GM23338 (cell line): ENCODE measurements around the gene PLK2. TPM values are rescaled to one million over a fixed set of nuclear protein-coding genes. Genes with fewer than 3 reads are reported as not detected.

Experiments
- ATAC-seq: fragments of 200-7000 bp; cut with Tn5 transposase; 3 replicates; pipeline ENCODE4 v1.9.1; 2020
- DNase-seq: peaks from one replicate; pipeline ENCODE4 v3.0.0-alpha.2; 2015; ENCODE audit warnings: low spot score
- H2AFZ ChIP-seq: fragments of 200-600 bp; sonication (generic); 2 replicates; pipeline ENCODE4 v1.8.0; 2016; ENCODE audit warnings: antibody characterized with exemption, mild to moderate bottlenecking, moderate library complexity
- H3F3A ChIP-seq: fragments of 200-600 bp; sonication (generic); replicated peaks from 2 replicates; pipeline ENCODE4 v1.8.0; 2017; ENCODE audit warnings: antibody characterized with exemption, mixed run types, low read depth
- H3K27ac ChIP-seq: fragments of 200-600 bp; sonication (generic); 2 replicates; pipeline ENCODE4 v1.6.1; 2016; ENCODE audit warnings: low read depth
- H3K27me3 ChIP-seq: fragments of 200-600 bp; sonication (generic); 2 replicates; pipeline ENCODE4 v1.8.0; 2016; ENCODE audit warnings: mild to moderate bottlenecking, mixed run types, moderate library complexity; ENCODE audit not compliant: insufficient read depth
- H3K36me3 ChIP-seq: fragments of 200-600 bp; sonication (generic); 2 replicates; pipeline ENCODE4 v1.8.0; 2016; ENCODE audit warnings: mild to moderate bottlenecking; ENCODE audit not compliant: insufficient read depth
- H3K4me1 ChIP-seq: fragments of 200-600 bp; sonication (generic); 2 replicates; pipeline ENCODE4 v1.8.0; 2016; ENCODE audit warnings: mild to moderate bottlenecking, moderate library complexity; ENCODE audit not compliant: insufficient read depth
- H3K4me2 ChIP-seq: fragments of 200-600 bp; sonication (generic); 2 replicates; pipeline ENCODE4 v1.7.1; 2017; ENCODE audit warnings: mixed run types
- H3K4me3 ChIP-seq: fragments of 200-600 bp; sonication (generic); 2 replicates; pipeline ENCODE4 v1.6.1; 2016; ENCODE audit warnings: mixed run types
- H3K79me2 ChIP-seq: fragments of 200-600 bp; sonication (generic); replicated peaks from 2 replicates; pipeline ENCODE4 v1.8.0; 2017; ENCODE audit warnings: mild to moderate bottlenecking; ENCODE audit not compliant: insufficient read depth
- H3K9me2 ChIP-seq: fragments of 200-600 bp; sonication (generic); 2 replicates; pipeline ENCODE4 v1.8.0; 2017; ENCODE audit not compliant: insufficient read depth
- H4K20me1 ChIP-seq: fragments of 200-600 bp; sonication (generic); replicated peaks from 2 replicates; pipeline ENCODE4 v1.8.0; 2017; ENCODE audit warnings: mild to moderate bottlenecking; ENCODE audit not compliant: insufficient read depth
- H3K27ac Mint-ChIP-seq: 2 replicates; pipeline ENCODE4 v1.8.0; 2020; ENCODE audit warnings: inconsistent platforms, mild to moderate bottlenecking, moderate library complexity, mixed read lengths
- H3K27me3 Mint-ChIP-seq: 3 replicates; pipeline ENCODE4 v1.8.0; 2022; ENCODE audit warnings: low read depth, mild to moderate bottlenecking, moderate library complexity, mixed read lengths, inconsistent platforms; ENCODE audit not compliant: insufficient read depth, poor library complexity
- H3K36me3 Mint-ChIP-seq: 3 replicates; pipeline ENCODE4 v1.8.0; 2021; ENCODE audit warnings: low read depth, mild to moderate bottlenecking, inconsistent platforms, moderate library complexity, mixed read lengths
- H3K4me1 Mint-ChIP-seq: 3 replicates; pipeline ENCODE4 v1.8.0; 2020; ENCODE audit warnings: mild to moderate bottlenecking, inconsistent platforms, mixed read lengths
- H3K4me3 Mint-ChIP-seq: 3 replicates; pipeline ENCODE4 v1.8.0; 2021; ENCODE audit warnings: moderate library complexity, mild to moderate bottlenecking, inconsistent platforms, mixed read lengths
- H3K9me3 Mint-ChIP-seq: 3 replicates; pipeline ENCODE4 v1.8.0; 2020; ENCODE audit warnings: moderate library complexity, mild to moderate bottlenecking, inconsistent platforms, mixed read lengths
- CREB1 ChIP-seq: fragments of 250-450 bp; sonication (Bioruptor Pico); IDR thresholded peaks from 2 replicates; pipeline ENCODE4 v1.5.0; 2020; ENCODE audit warnings: low read depth, mild to moderate bottlenecking, moderate library complexity
- CTCF ChIP-seq, 2 experiments: fragments of 200-600 bp in 1 of 2; sonication (generic) in 1 of 2; conservative IDR thresholded peaks; 2 replicates each; pipeline versions ENCODE4 v1.5.1 to v1.6.1; 2016 to 2017; ENCODE audit warnings: antibody characterized with exemption in 2 of 2, low read depth in 2 of 2, mild to moderate bottlenecking in 2 of 2, moderate library complexity in 1 of 2
- ETS1 ChIP-seq: IDR thresholded peaks from 2 replicates; pipeline ENCODE4 v1.6.1; 2016; ENCODE audit warnings: antibody characterized with exemption
- EZH2 ChIP-seq: fragments of 200-600 bp; sonication (generic); IDR thresholded peaks from one replicate; pipeline ENCODE4 v1.8.0; 2017; ENCODE audit warnings: antibody characterized with exemption, mild to moderate bottlenecking, low read depth; ENCODE audit not compliant: unreplicated experiment
- EZH2phosphoT487 ChIP-seq: fragments of 200-600 bp; sonication (generic); IDR thresholded peaks from one replicate; pipeline ENCODE4 v1.8.1; 2018; ENCODE audit warnings: antibody characterized with exemption; ENCODE audit not compliant: unreplicated experiment
- POLR2AphosphoS5 ChIP-seq: IDR thresholded peaks from 2 replicates; pipeline ENCODE4 v1.6.1; 2016; ENCODE audit warnings: antibody characterized with exemption, low read depth
- REST ChIP-seq: IDR thresholded peaks from one replicate; pipeline ENCODE4 v1.6.1; 2018; ENCODE audit warnings: antibody characterized with exemption; ENCODE audit not compliant: unreplicated experiment
- ZNF114 ChIP-seq: fragments of 250-450 bp; sonication (Bioruptor Pico); IDR thresholded peaks from 2 replicates; pipeline ENCODE4 v1.5.0; 2020; ENCODE audit warnings: mild to moderate bottlenecking, moderate library complexity
- ZNF331 ChIP-seq: fragments of 250-450 bp; sonication (Bioruptor Pico); IDR thresholded peaks from 2 replicates; pipeline ENCODE4 v1.5.0; 2020; ENCODE audit warnings: low read depth, mild to moderate bottlenecking, moderate library complexity
- ZNF462 ChIP-seq: fragments of 250-450 bp; sonication (Bioruptor Pico); IDR thresholded peaks from 2 replicates; pipeline ENCODE4 v1.5.0; 2020; ENCODE audit warnings: mild to moderate bottlenecking, moderate library complexity
- polyA plus RNA-seq: library from polyadenylated mRNA; unstranded; fragments of >200 nt; fragmentation: Nextera tagmentation; extraction: Ambion mirVana; gene quantifications from 2 replicates; pipeline ENCODE4 v1.2.1, GENCODE V29; 2016
- total RNA-seq: library from RNA; depleted of rRNA; stranded (reverse); fragments of >200 nt; shearing (Covaris generic); gene quantifications from 2 replicates; pipeline ENCODE4 v1.2.3, GENCODE V29; 2014

PLK2 gene
- total and polyA plus RNA-seq, 2 experiments from 2014 or later, result 13.5 to 30.0 TPM

GRCh38 chr5:58411372-58411771, 48.5 kb downstream of the PLK2 start:
- H3K27me3 ChIP-seq, result no peaks in the 10 kb centered on the region
- no peaks in the 10 kb centered on the region for H3K36me3 ChIP-seq
- H3K27ac Mint-ChIP-seq, result no peak overlapping the region
- TF ChIP-seq CREB1 (CRISPR knock-in tag) (no peak), ETS1 (no peak), CTCF (conservative IDR thresholded peaks at IDR 0.05; ENCODE audit: low read depth in 2 of 2) (no peak), POLR2AphosphoS5 (no peak), ZNF114 (no peak), EZH2phosphoT487 (no peak), REST (no peak), ZNF331 (no peak)
- H3K27me3 Mint-ChIP-seq, result peaks cover 3% of the 10 kb centered on the region
- H3K9me3 Mint-ChIP-seq, result no peaks in the 10 kb centered on the region
- H3F3A ChIP-seq, result no peaks in the 10 kb centered on the region
- H3K9me2 ChIP-seq, result peaks cover 8% of the 10 kb centered on the region
- no peak overlapping the region for H3K4me3 Mint-ChIP-seq
- 0 out of 3 replicates have a peak, but pooled peaks cover 3% of the 10 kb centered on the region for H3K36me3 Mint-ChIP-seq
- H3K4me1 Mint-ChIP-seq, result peaks cover 35% of the 10 kb centered on the region
- no peaks in the 10 kb centered on the region for H4K20me1 ChIP-seq
- no peak overlapping the region for H3K27ac ChIP-seq
- H3K4me3 ChIP-seq, result no peak overlapping the region
- H3K79me2 ChIP-seq, result no peaks in the 10 kb centered on the region
- no peak overlapping the region for H2AFZ ChIP-seq
- ATAC-seq (no peak), DNase-seq (no peak)
- H3K4me2 ChIP-seq, result no peak overlapping the region
- H3K4me1 ChIP-seq, result peaks cover 13% of the 10 kb centered on the region; the same call in 1 of the 2 replicates

GRCh38 chr5:58410441-58410840, 49.4 kb downstream of the PLK2 start:
- DNase-seq (peak; percentile 14), ATAC-seq (no peak)
- H3K36me3 ChIP-seq, result no peaks in the 10 kb centered on the region
- no peaks in the 10 kb centered on the region for H4K20me1 ChIP-seq
- 0 out of 3 replicates have a peak, but pooled peaks cover 3% of the 10 kb centered on the region for H3K36me3 Mint-ChIP-seq
- peaks cover 6% of the 10 kb centered on the region for H3K27me3 Mint-ChIP-seq
- peaks cover 21% of the 10 kb centered on the region for H3K4me1 ChIP-seq
- H3K27me3 ChIP-seq, result no peaks in the 10 kb centered on the region
- no peak overlapping the region for H3K4me2 ChIP-seq
- H3K4me3 Mint-ChIP-seq, result no peak overlapping the region
- H3K4me1 Mint-ChIP-seq, result peaks cover 40% of the 10 kb centered on the region
- H3K27ac ChIP-seq, result no peak overlapping the region
- H3K79me2 ChIP-seq, result no peaks in the 10 kb centered on the region
- H3K9me3 Mint-ChIP-seq, result no peaks in the 10 kb centered on the region
- H3K4me3 ChIP-seq, result no peak overlapping the region
- H3F3A ChIP-seq, result no peaks in the 10 kb centered on the region
- H3K9me2 ChIP-seq, result peaks cover 8% of the 10 kb centered on the region
- H3K27ac Mint-ChIP-seq, result no peak overlapping the region
- no peak overlapping the region for H2AFZ ChIP-seq
- no peak for TF ChIP-seq EZH2
- no peak for TF ChIP-seq CREB1 (CRISPR knock-in tag)
- TF ChIP-seq ZNF462 (CRISPR knock-in tag), result no peak
- no peak for TF ChIP-seq ZNF331
